ENCODE measurements around the gene MOCOS.
A peak's percentile ranks its signal among the peaks of the same experiment; 100 is the strongest.

Gene MOCOS

GRCh38 chr18:36187826-36188721 is 777 bp downstream of the MOCOS start:
- Histone ChIP-seq H3K4me3 (ENCODE audit: low read depth, low read length) (peak overlapping the region; percentile 52), H3K27ac (ENCODE audit: extremely low read depth, low read depth, low read length) (peak overlapping the region; percentile 12; the same call in 1 of the 2 replicates), H3K36me3 (ENCODE audit: control insufficient read depth in 2 of 2, insufficient read depth in 1 of 2, low read length in 2 of 2) (no peaks in the 10 kb centered on the region), H3K4me1 (ENCODE audit: control insufficient read depth, insufficient read depth, low read length) (no peaks in the 10 kb centered on the region), H3K9me3 (ENCODE audit: control insufficient read depth, insufficient read depth, low read depth, low read length) (no peaks in the 10 kb centered on the region)
- TF ChIP-seq ZNF501 (tag by site-specific recombination; IDR thresholded peaks at IDR 0.05) (0 out of 2 replicates have a peak, but pooled peaks have one; percentile 13), ZNF600 (tag by site-specific recombination; IDR thresholded peaks at IDR 0.05) (peak; percentile 48; the same call in 1 of the 2 replicates), SP2 (tag by site-specific recombination; IDR thresholded peaks at IDR 0.05) (peak; percentile 47), ZBTB11 (tag by site-specific recombination; conservative IDR thresholded peaks at IDR 0.05; ENCODE audit: low read depth) (0 out of 2 replicates have a peak, but pooled peaks have one; percentile 15), ZNF416 (tag by site-specific recombination; IDR thresholded peaks at IDR 0.05) (no peak), ZNF777 (tag by site-specific recombination; IDR thresholded peaks at IDR 0.05; ENCODE audit: borderline replicate concordance) (peak; percentile 75; the same call in 1 of the 2 replicates), ZNF335 (tag by site-specific recombination; conservative IDR thresholded peaks at IDR 0.05) (peak; percentile 70), ZNF548 (tag by site-specific recombination; IDR thresholded peaks at IDR 0.05) (no peak)
- TF ChIP-seq, protein P1, sequence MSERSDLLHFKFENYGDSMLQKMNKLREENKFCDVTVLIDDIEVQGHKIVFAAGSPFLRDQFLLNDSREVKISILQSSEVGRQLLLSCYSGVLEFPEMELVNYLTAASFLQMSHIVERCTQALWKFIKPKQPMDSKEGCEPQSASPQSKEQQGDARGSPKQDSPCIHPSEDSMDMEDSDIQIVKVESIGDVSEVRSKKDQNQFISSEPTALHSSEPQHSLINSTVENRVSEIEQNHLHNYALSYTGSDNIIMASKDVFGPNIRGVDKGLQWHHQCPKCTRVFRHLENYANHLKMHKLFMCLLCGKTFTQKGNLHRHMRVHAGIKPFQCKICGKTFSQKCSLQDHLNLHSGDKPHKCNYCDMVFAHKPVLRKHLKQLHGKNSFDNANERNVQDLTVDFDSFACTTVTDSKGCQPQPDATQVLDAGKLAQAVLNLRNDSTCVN (tag by site-specific recombination; optimal IDR thresholded peaks at IDR 0.05): peak; percentile 25
- CTCF ChIA-PET: interaction anchor here (0.7 to 0.9 kb wide), 2 partner anchors 61 to 68 kb away, joined by 3 to 4 read pairs; no protein-coding TSS in a partner anchor
- POLR2A ChIA-PET: no interaction called here

- Histone ChIP-seq H3K36me3 (ENCODE audit: control insufficient read depth in 2 of 2, insufficient read depth in 1 of 2, low read length in 2 of 2) (no peaks in the 10 kb centered on the region), H3K4me1 (ENCODE audit: control insufficient read depth, insufficient read depth, low read length) (no peaks in the 10 kb centered on the region), H3K9me3 (ENCODE audit: control insufficient read depth, insufficient read depth, low read depth, low read length) (no peaks in the 10 kb centered on the region), H3K27ac (ENCODE audit: extremely low read depth, low read depth, low read length) (no peak overlapping the region), H3K4me3 (ENCODE audit: low read depth, low read length) (no peak overlapping the region)
- TF ChIP-seq, protein P2, sequence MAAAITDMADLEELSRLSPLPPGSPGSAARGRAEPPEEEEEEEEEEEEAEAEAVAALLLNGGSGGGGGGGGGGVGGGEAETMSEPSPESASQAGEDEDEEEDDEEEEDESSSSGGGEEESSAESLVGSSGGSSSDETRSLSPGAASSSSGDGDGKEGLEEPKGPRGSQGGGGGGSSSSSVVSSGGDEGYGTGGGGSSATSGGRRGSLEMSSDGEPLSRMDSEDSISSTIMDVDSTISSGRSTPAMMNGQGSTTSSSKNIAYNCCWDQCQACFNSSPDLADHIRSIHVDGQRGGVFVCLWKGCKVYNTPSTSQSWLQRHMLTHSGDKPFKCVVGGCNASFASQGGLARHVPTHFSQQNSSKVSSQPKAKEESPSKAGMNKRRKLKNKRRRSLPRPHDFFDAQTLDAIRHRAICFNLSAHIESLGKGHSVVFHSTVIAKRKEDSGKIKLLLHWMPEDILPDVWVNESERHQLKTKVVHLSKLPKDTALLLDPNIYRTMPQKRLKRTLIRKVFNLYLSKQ (tag by site-specific recombination; IDR thresholded peaks at IDR 0.05; ENCODE audit: borderline replicate concordance): no peak
- TF ChIP-seq PRDM1 (tag by site-specific recombination; IDR thresholded peaks at IDR 0.05) (peak; percentile 24; the same call in 1 of the 2 replicates), ZFHX2 (tag by site-specific recombination; conservative IDR thresholded peaks at IDR 0.05) (0 out of 2 replicates have a peak, but pooled peaks have one; percentile 16)
- CTCF ChIA-PET: interaction anchor here (0.6 to 0.9 kb wide), 3 partner anchors 62 to 94 kb away, joined by 3 to 4 read pairs (median 3); no protein-coding TSS in a partner anchor
- POLR2A ChIA-PET: no interaction called here
Observed at GRCh38 chr18:36188916-36189315, 1.6 kb downstream of the MOCOS start.

- POLR2A ChIA-PET: no interaction called here
- CTCF ChIA-PET: no interaction called here
- no peaks in the 10 kb centered on the region for H3K36me3 ChIP-seq (ENCODE audit: control insufficient read depth in 2 of 2, insufficient read depth in 1 of 2, low read length in 2 of 2)
- no peak overlapping the region for H3K27ac ChIP-seq (ENCODE audit: extremely low read depth, low read depth, low read length)
- H3K9me3 ChIP-seq (ENCODE audit: control insufficient read depth, insufficient read depth, low read depth, low read length): no peaks in the 10 kb centered on the region
- H3K4me1 ChIP-seq (ENCODE audit: control insufficient read depth, insufficient read depth, low read length): no peaks in the 10 kb centered on the region
- H3K4me3 ChIP-seq (ENCODE audit: low read depth, low read length): no peak overlapping the region
- TF ChIP-seq IKZF3 (tag by site-specific recombination; IDR thresholded peaks at IDR 0.05) (no peak), HOXD13 (CRISPR knock-in tag; IDR thresholded peaks at IDR 0.05; ENCODE audit: borderline replicate concordance) (no peak), ZNF174 (tag by site-specific recombination; IDR thresholded peaks at IDR 0.05) (no peak), ZFP69B (tag by site-specific recombination; IDR thresholded peaks at IDR 0.05) (no peak), HOXA7 (CRISPR knock-in tag; IDR thresholded peaks at IDR 0.05; ENCODE audit: borderline replicate concordance) (no peak), ZNF214 (tag by site-specific recombination; IDR thresholded peaks at IDR 0.05; ENCODE audit: borderline replicate concordance) (no peak), SCRT1 (tag by site-specific recombination; IDR thresholded peaks at IDR 0.05; ENCODE audit: borderline replicate concordance) (no peak), ZIC2 (tag by site-specific recombination; IDR thresholded peaks at IDR 0.05) (no peak), OVOL3 (tag by site-specific recombination; IDR thresholded peaks at IDR 0.05) (no peak), ZNF157 (tag by site-specific recombination; IDR thresholded peaks at IDR 0.05) (no peak)
- TF ChIP-seq, protein P3, sequence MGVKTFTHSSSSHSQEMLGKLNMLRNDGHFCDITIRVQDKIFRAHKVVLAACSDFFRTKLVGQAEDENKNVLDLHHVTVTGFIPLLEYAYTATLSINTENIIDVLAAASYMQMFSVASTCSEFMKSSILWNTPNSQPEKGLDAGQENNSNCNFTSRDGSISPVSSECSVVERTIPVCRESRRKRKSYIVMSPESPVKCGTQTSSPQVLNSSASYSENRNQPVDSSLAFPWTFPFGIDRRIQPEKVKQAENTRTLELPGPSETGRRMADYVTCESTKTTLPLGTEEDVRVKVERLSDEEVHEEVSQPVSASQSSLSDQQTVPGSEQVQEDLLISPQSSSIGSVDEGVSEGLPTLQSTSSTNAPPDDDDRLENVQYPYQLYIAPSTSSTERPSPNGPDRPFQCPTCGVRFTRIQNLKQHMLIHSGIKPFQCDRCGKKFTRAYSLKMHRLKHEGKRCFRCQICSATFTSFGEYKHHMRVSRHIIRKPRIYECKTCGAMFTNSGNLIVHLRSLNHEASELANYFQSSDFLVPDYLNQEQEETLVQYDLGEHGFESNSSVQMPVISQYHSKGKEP (tag by site-specific recombination; IDR thresholded peaks at IDR 0.05): no peak
Observed at GRCh38 chr18:36189486-36189885, 2.2 kb downstream of the MOCOS start.
